HepG2 (cell line): Measurements from ENCODE around the gene DOCK4.

Source experiments
- CEBPB ChIP-seq: IDR thresholded peaks from 2 replicates; pipeline ENCODE4 v1.6.1; 2011; ENCODE audit warnings: low read depth, low read length, improper control_type of control experiment, borderline replicate concordance
- MNT ChIP-seq: fragments of 450-650 bp; IDR thresholded peaks from 2 replicates; pipeline ENCODE4 v1.6.1; 2016
- SMARCC2 ChIP-seq: fragments of 450-650 bp; IDR thresholded peaks from 2 replicates; pipeline ENCODE4 v1.6.1; 2017; ENCODE audit warnings: antibody characterized with exemption, mild to moderate bottlenecking

- TF ChIP-seq SMARCC2 = no peak
- TF ChIP-seq MNT = no peak
- no peak for TF ChIP-seq CEBPB
Observed at GRCh38 chr7:112189691-112190090, 16.5 kb downstream of the DOCK4 start.
